ENCODE data around the gene RNF121.

GRCh38 chr11:71962428-71963038 is 33.7 kb downstream of the RNF121 start:
- TF ChIP-seq POLR2A (IDR thresholded peaks at IDR 0.05; ENCODE audit: extremely low read depth, insufficient read length) (no peak), CTCF (IDR thresholded peaks at IDR 0.05; ENCODE audit: low read depth, low read length) (no peak), MAX (IDR thresholded peaks at IDR 0.05; ENCODE audit: low read depth, low read length) (no peak), MYC (IDR thresholded peaks at IDR 0.05; ENCODE audit: low read depth, low read length) (no peak)

Measured in NB4 (cell line).